Fibroblast of the aortic adventitia (primary cell): ENCODE measurements around the gene LCE3E. TPM values are rescaled to one million over a fixed set of nuclear protein-coding genes. Genes with fewer than 3 reads are reported as not detected.
"Not testable (repeated sequence)": the region's sequence is repeated elsewhere in the genome, so short reads cannot be mapped to it uniquely, and the experiment has no call there.

ENCODE experiments used
- DNase-seq: peaks from one replicate; pipeline ENCODE4 v3.0.0-alpha.2; 2010; ENCODE audit warnings: low read depth
- H3K4me3 ChIP-seq: 2 replicates; pipeline ENCODE4 v1.5.1; 2011; ENCODE audit warnings: low read depth, mild to moderate bottlenecking, control low read depth, low read length, moderate library complexity
- CTCF ChIP-seq: IDR thresholded peaks from 2 replicates; pipeline ENCODE4 v1.5.1; 2011; ENCODE audit warnings: mild to moderate bottlenecking, low read length, control low read depth, inconsistent platforms; ENCODE audit not compliant: insufficient read depth
- total RNA-seq: library from RNA; depleted of rRNA; stranded (reverse); fragments of >200 nt; gene quantifications from 2 replicates; pipeline ENCODE4 v1.2.3, GENCODE V29; 2012; ENCODE audit warnings: low replicate concordance

The LCE3E gene
- total RNA-seq: not detected in 2 replicates

GRCh38 chr1:152566681-152567080, at the start of gene LCE3E:
Gene LCE3E, minus strand, starts transcription at chr1:152566780. Its CDS starts 572 bp downstream, at chr1:152566208.
- no peak for DNase-seq
- no peak for TF ChIP-seq CTCF
- H3K4me3 ChIP-seq: no peak within 1 kb of the TSS

GRCh38 chr1:152613511-152613910, 46.9 kb upstream of the LCE3E start, which contains the start of gene LCE3B:
Gene LCE3B, plus strand, starts transcription at chr1:152613811. Its CDS starts 0 bp downstream, at chr1:152613811.
- no peak within 1 kb of the TSS for H3K4me3 ChIP-seq
- TF ChIP-seq CTCF: no peak
- no peak for DNase-seq

GRCh38 chr1:152599934-152600333, 33.4 kb upstream of the LCE3E start, which contains the start of gene LCE3C:
Gene LCE3C, plus strand, starts transcription at chr1:152600234. Its CDS starts 498 bp downstream, at chr1:152600732.
- H3K4me3 ChIP-seq: no peak within 1 kb of the TSS
- TF ChIP-seq CTCF: no peak
- no peak for DNase-seq

- no peak for DNase-seq
- no peak overlapping the region for H3K4me3 ChIP-seq
- no peak for TF ChIP-seq CTCF
Observed at GRCh38 chr1:152596986-152597385, 30.4 kb upstream of the LCE3E start.

- H3K4me3 ChIP-seq: no peak overlapping the region
- TF ChIP-seq CTCF: no peak
- DNase-seq: no peak
Observed at GRCh38 chr1:152585586-152585985, 19.0 kb upstream of the LCE3E start.

GRCh38 chr1:152582647-152583046, 16.1 kb upstream of the LCE3E start:
- H3K4me3 ChIP-seq: no peak overlapping the region
- no peak for TF ChIP-seq CTCF
- no peak for DNase-seq

GRCh38 chr1:152580433-152580832, 13.9 kb upstream of the LCE3E start, which contains the start of gene LCE3D:
Gene LCE3D, minus strand, starts transcription at chr1:152580516. Its CDS starts 580 bp downstream, at chr1:152579936.
- TF ChIP-seq CTCF: no peak
- no peak for DNase-seq

GRCh38 chr1:152579526-152579925, 12.9 kb upstream of the LCE3E start:
- not testable (repeated sequence) for DNase-seq, H3K4me3 ChIP-seq

More at GRCh38 chr1:152580433-152580832, 13.9 kb upstream of the LCE3E start, which contains the start of gene LCE3D:
- no peak within 1 kb of the TSS for H3K4me3 ChIP-seq
